Measurements from ENCODE around the gene LYPD5. TPM values are rescaled to one million over a fixed set of nuclear protein-coding genes. Genes with fewer than 3 reads are reported as not detected.
"Not testable (repeated sequence)": the region's sequence is repeated elsewhere in the genome, so short reads cannot be mapped to it uniquely, and the experiment has no call there.

The LYPD5 gene
- total RNA-seq, 6 experiments from 2014 or later = 0.11 to 0.81 (median 0.34) TPM; not detected in 1

DNA sequence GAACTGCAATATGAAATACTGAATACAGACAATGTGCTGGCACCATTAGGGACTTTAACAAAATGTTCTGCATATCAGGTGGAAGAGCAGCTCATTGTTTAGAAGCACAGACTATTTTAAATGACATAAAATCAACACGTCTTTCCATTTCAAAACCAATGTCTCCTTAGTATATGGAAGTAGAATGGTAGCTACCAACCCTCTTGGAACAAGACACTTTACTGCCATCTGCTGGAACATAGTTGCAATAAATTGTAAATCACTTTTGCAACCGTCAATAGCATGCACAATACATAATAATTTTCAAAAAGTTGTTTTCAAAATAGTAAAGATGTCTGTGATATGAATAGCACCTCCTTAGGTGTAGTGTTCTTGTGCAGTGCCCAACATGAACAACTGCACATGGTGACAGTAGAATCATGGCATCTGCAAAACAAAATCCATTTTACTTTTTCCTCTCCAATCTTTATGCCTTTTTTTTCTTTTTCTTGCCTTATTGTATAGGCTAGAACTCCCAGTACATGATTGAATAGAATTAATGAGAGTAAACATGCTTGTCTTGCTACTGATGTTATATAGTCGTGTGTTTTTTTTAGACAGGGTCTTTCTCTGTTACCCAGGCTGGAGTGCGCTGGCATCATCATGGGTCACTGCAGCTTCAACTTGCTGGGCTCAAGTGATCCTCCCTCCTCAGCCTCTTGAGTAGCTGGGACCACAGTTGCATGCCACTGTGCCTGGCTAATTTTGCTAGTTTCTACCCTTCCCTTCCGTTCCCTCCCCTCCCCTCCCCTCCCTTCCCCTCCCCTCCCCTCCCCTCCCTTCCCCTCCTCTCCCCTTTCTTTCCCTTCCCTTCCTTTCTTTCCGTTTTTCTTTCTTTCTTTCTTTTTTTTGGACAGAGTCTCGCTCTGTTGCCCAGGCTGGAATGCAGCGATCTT, 7.8 kb upstream of the LYPD5 start:
- DNase-seq = peak; percentile 66
- H3K27me3 Mint-ChIP-seq (ENCODE audit: insufficient read depth) = peaks cover 14% of the 10 kb centered on the region

DNA sequence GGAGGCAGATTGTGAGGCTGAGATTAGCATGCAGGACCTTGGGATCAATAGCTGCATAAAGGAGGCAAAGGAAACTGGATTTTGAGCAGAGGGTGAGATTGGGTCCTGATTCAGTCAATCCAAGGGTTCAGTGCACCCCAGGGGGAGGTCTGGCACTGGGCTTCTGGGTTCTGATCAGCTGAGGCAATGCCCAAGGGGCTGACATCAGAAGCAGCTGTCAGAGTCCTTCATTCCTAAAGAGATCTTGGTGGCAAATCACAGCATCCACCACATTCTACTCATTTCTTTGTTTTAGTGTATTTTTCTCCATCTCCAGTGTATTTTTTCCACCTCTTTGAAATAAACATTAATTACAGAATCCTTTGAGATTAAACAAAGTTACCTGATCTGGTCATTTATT, 5.4 kb upstream of the LYPD5 start:
- H3K9me3 Mint-ChIP-seq = no peaks in the 10 kb centered on the region
- H3K4me3 Mint-ChIP-seq = no peak overlapping the region
- H3K36me3 Mint-ChIP-seq (ENCODE audit: low read depth) = no peaks in the 10 kb centered on the region
- H3K27ac Mint-ChIP-seq = no peak overlapping the region
- no peaks in the 10 kb centered on the region for H3K4me1 Mint-ChIP-seq (ENCODE audit: low read depth)
- peaks cover 26% of the 10 kb centered on the region; the same call in 1 of the 2 replicates for H3K27me3 Mint-ChIP-seq (ENCODE audit: insufficient read depth)
- TF ChIP-seq, protein P1, sequence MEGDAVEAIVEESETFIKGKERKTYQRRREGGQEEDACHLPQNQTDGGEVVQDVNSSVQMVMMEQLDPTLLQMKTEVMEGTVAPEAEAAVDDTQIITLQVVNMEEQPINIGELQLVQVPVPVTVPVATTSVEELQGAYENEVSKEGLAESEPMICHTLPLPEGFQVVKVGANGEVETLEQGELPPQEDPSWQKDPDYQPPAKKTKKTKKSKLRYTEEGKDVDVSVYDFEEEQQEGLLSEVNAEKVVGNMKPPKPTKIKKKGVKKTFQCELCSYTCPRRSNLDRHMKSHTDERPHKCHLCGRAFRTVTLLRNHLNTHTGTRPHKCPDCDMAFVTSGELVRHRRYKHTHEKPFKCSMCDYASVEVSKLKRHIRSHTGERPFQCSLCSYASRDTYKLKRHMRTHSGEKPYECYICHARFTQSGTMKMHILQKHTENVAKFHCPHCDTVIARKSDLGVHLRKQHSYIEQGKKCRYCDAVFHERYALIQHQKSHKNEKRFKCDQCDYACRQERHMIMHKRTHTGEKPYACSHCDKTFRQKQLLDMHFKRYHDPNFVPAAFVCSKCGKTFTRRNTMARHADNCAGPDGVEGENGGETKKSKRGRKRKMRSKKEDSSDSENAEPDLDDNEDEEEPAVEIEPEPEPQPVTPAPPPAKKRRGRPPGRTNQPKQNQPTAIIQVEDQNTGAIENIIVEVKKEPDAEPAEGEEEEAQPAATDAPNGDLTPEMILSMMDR (IDR thresholded peaks at IDR 0.05) = no peak
- DNase-seq = no peak

More for the DNA sequence above, 7.8 kb upstream of the LYPD5 start:
- H3K4me3 Mint-ChIP-seq = no peak overlapping the region
- H3K9me3 Mint-ChIP-seq = no peaks in the 10 kb centered on the region
- no peak overlapping the region for H3K27ac Mint-ChIP-seq
- no peaks in the 10 kb centered on the region for H3K4me1 Mint-ChIP-seq (ENCODE audit: low read depth)
- TF ChIP-seq, protein P1 (IDR thresholded peaks at IDR 0.05) = peak; percentile 83
- H3K36me3 Mint-ChIP-seq (ENCODE audit: low read depth) = no peaks in the 10 kb centered on the region

DNA sequence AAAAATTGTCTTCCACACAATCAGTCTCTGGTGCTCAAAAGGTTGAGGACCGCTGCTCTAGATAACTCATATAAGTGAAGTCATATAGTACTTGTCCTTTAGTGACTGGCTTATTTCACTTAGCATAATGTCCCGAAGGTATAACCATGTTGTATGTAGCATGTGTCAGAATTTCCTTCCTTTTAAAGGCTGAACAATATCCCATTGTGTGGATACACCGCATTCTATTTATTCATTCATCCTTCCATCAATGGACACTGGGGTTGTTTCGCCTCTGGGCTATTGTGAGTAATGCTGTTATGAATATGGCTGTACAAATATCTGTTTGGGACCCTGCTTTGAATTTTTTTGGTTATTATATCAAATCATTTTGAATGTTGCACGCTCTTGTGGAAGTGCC, 4.6 kb upstream of the LYPD5 start:
- Mint-ChIP-seq H3K4me1 (ENCODE audit: low read depth) (no peaks in the 10 kb centered on the region), H3K27ac (no peak overlapping the region), H3K4me3 (no peak overlapping the region), H3K36me3 (ENCODE audit: low read depth) (no peaks in the 10 kb centered on the region), H3K27me3 (ENCODE audit: insufficient read depth) (peaks cover 32% of the 10 kb centered on the region; the same call in 1 of the 2 replicates), H3K9me3 (no peaks in the 10 kb centered on the region)
- TF ChIP-seq, protein P1 (IDR thresholded peaks at IDR 0.05) = no peak
- no peak for DNase-seq

DNA sequence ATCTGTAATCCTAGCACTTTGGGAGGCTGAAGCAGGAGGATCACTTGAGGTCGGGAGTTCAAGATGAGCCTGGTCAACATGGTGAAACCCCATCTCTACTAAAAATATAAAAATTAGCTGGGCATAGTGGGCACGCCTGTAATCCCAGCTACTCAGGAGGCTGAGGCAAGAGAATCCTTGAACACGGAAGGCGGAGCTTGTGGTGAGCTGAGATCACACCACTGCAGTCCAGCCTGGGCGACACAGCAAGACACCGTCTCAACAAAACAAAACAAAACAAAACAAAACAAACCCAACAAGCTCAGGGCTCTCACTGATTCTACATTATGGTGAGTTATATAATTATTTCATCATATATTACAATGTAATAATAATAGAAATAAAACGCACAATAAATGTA, 4.2 kb upstream of the LYPD5 start:
- not testable (repeated sequence) for DNase-seq; H3K9me3 Mint-ChIP-seq; H3K4me1 Mint-ChIP-seq (ENCODE audit: low read depth); H3K36me3 Mint-ChIP-seq (ENCODE audit: low read depth); H3K27ac Mint-ChIP-seq; H3K4me3 Mint-ChIP-seq
- H3K27me3 Mint-ChIP-seq (ENCODE audit: insufficient read depth) = peaks cover 30% of the 10 kb centered on the region; the same call in 1 of the 2 replicates

DNA sequence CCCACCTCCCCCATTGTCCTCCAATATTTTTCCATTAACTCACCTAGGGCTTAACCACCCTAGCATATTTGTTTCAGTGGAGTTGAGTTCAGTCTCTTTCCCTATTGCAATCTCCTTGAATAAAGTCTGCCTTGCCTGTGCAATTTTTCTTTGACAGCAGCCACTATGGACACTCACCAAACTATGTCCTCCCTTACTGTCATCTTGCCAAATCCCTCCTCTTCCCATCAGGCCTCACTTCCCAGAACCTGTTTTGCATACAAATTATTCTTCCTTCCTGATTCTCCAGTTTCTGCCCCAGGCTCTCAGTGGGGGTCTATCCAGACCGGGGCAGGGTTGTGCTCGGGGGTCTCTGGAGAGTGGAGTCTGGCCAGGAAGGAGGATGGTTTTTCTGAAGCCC, 2.2 kb upstream of the LYPD5 start:
- H3K4me1 Mint-ChIP-seq (ENCODE audit: low read depth) = no peaks in the 10 kb centered on the region
- no peak for DNase-seq
- no peaks in the 10 kb centered on the region for H3K9me3 Mint-ChIP-seq
- H3K4me3 Mint-ChIP-seq = no peak overlapping the region
- no peaks in the 10 kb centered on the region for H3K36me3 Mint-ChIP-seq (ENCODE audit: low read depth)
- H3K27ac Mint-ChIP-seq = no peak overlapping the region
- TF ChIP-seq, protein P1 (IDR thresholded peaks at IDR 0.05) = no peak
- H3K27me3 Mint-ChIP-seq (ENCODE audit: insufficient read depth) = peaks cover 36% of the 10 kb centered on the region

DNA sequence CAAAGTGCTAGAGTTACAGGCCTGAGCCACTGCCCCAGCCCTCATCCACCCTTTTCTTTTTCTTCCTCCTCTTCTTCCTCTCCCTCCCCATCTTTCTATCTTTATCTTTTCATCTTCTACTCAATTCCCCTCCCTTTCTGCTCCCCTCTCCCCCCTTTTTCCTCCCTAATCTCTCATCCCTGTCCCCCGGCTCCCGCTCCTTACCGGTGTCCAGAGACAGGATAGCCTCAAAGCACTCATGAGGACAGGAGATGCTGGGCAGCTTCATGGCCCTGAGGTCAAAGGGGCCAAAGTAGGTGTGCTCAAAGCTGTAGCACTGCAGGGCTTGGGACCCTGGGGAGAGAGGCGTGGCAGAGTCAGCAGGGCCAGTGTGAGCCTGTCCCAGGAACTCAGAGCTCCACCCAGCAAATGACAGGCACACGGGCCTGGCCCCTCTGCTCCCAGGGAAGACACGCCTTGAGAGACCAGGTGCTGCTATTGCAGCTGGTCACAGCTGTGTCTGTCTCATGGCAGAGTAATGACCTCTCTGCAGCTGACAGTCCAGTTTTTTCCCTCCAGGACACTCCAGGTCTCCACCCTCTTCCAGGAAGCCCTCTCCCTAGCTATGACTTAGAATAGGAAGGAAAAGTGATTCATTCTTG, 2.6 kb downstream of the LYPD5 start:
- no peak for DNase-seq

More for the DNA sequence above, 2.6 kb downstream of the LYPD5 start:
- Mint-ChIP-seq H3K36me3 (ENCODE audit: low read depth) (no peaks in the 10 kb centered on the region), H3K4me3 (peak overlapping the region; percentile 66; the same call in 1 of the 2 replicates), H3K9me3 (no peaks in the 10 kb centered on the region), H3K4me1 (ENCODE audit: low read depth) (no peaks in the 10 kb centered on the region), H3K27ac (no peak overlapping the region), H3K27me3 (ENCODE audit: insufficient read depth) (peaks cover 37% of the 10 kb centered on the region)
- TF ChIP-seq, protein P1 (IDR thresholded peaks at IDR 0.05) = no peak
